Stimulated activated naive B cell treated with anti-CD40 and anti-IgM and Interleukin-4, amounts not matched to agents 10 μg/mL and 1 μg/mL and 100 μg/mL, for 72 hours (primary cell): ENCODE data around the gene TTC7B.

Experiments used
- ATAC-seq, 2 donors: fragments of 150-1000 bp; cut with Tn5 transposase; replicated peaks; 2 replicates each; pipeline ENCODE4 v1.10.0; 2021; ENCODE audit warnings: moderate library complexity in 1 of 2
- DNase-seq: peaks from one replicate; pipeline ENCODE4 v3.0.0; 2021
- H3K27ac Mint-ChIP-seq: one replicate; pipeline ENCODE4 v1.8.0; 2022; ENCODE audit warnings: mild to moderate bottlenecking, mixed read lengths
- H3K27me3 Mint-ChIP-seq, 2 donors: one replicate each; pipeline ENCODE4 v1.8.0; 2022; ENCODE audit warnings: mixed read lengths in 2 of 2
- H3K36me3 Mint-ChIP-seq, 2 donors: one replicate each; pipeline ENCODE4 v1.8.0; 2022; ENCODE audit warnings: mixed read lengths in 2 of 2, mild to moderate bottlenecking in 1 of 2
- H3K4me1 Mint-ChIP-seq, 2 donors: one replicate each; pipeline ENCODE4 v1.8.0; 2022; ENCODE audit warnings: mixed read lengths in 2 of 2, mild to moderate bottlenecking in 1 of 2
- H3K4me3 Mint-ChIP-seq, 2 donors: one replicate each; pipeline ENCODE4 v1.8.0; 2022; ENCODE audit warnings: mild to moderate bottlenecking in 2 of 2, mixed read lengths in 2 of 2, moderate library complexity in 1 of 2
- H3K9me3 Mint-ChIP-seq, 2 donors: one replicate each; pipeline ENCODE4 v1.8.0; 2022; ENCODE audit warnings: mixed read lengths in 2 of 2, mild to moderate bottlenecking in 1 of 2

TTC7B gene

GRCh38 chr14:90587918-90588317, 228.3 kb downstream of the TTC7B start:
- no peak for DNase-seq
- Mint-ChIP-seq H3K27ac (no peak overlapping the region), H3K4me3 (no peak overlapping the region), H3K36me3 (no peaks in the 10 kb centered on the region), H3K27me3 (no peaks in the 10 kb centered on the region), H3K9me3 (no peaks in the 10 kb centered on the region), H3K4me1 (no peaks in the 10 kb centered on the region)
- ATAC-seq, result no peak

DNA sequence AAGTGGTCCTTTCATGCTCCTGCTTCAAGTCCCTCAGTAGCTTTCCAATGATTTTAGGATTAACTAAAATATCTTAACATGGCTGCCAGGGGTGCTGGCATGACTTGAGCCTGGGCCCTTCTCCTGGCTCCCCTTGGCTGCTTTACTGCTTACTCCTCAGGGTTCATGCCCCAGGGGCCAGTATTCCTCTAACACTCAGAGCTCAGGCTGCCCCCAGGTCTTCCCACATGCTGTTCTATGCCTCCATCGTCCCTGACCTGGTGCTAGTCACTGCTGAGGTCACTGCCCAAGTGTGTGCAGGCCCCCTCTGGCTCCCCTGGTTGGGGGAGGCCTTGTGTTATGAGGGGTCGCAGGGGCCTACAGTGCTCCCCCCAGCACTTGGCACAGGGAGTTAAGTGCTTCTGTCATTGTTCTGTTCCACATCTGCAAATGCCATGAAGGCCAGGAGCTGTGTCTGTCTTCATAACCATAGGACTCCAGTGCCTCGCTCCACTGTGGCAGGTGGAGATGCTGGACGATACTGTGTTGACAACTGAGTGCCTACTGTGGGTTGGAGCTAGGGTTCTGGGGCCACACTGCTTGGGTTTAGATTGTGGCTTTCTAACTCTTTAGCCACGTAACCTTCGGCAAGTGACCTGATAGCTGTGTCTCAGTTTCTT, 228.8 kb downstream of the TTC7B start:
- ATAC-seq, result no peak

DNA sequence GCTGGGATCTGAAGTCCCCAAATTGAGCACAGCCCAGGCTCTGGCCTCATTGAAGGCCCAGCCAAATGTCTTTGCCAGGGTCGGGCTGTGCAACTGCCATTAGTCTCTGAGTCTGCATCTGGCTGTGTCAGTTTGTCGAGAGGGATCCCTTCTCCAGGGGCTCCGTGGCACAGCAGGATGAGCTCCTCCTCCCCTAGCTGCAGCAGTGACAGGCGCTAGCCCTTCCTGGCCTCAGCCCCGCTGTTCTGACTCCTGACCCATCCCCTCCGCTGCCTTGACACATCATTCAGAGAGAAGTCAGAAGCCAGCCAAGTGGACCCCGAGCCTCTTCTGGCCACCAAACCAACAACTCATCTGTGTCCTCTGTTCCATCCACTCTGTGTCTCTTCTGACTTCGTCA, 231.1 kb downstream of the TTC7B start:
- Mint-ChIP-seq H3K4me3 (no peak overlapping the region), H3K27me3 (no peaks in the 10 kb centered on the region), H3K27ac (no peak overlapping the region), H3K36me3 (no peaks in the 10 kb centered on the region), H3K9me3 (no peaks in the 10 kb centered on the region), H3K4me1 (no peaks in the 10 kb centered on the region)
- DNase-seq (no peak), ATAC-seq (no peak)

More for the DNA sequence above, 228.8 kb downstream of the TTC7B start:
- Mint-ChIP-seq H3K4me1 (no peaks in the 10 kb centered on the region), H3K36me3 (no peaks in the 10 kb centered on the region), H3K27me3 (no peaks in the 10 kb centered on the region), H3K27ac (no peak overlapping the region), H3K4me3 (no peak overlapping the region), H3K9me3 (no peaks in the 10 kb centered on the region)
- no peak for DNase-seq

- no peak overlapping the region for H3K4me3 Mint-ChIP-seq
- no peak overlapping the region for H3K27ac Mint-ChIP-seq
Observed at GRCh38 chr14:90583916-90584605, 232.2 kb downstream of the TTC7B start.

GRCh38 chr14:90583427-90583826, 232.8 kb downstream of the TTC7B start:
- Mint-ChIP-seq H3K9me3 (no peaks in the 10 kb centered on the region), H3K4me3 (no peak overlapping the region), H3K36me3 (no peaks in the 10 kb centered on the region), H3K27ac (no peak overlapping the region), H3K4me1 (no peaks in the 10 kb centered on the region), H3K27me3 (no peaks in the 10 kb centered on the region)
- ATAC-seq (no peak), DNase-seq (no peak)

More at GRCh38 chr14:90583916-90584605, 232.2 kb downstream of the TTC7B start:
- Mint-ChIP-seq H3K9me3 (no peaks in the 10 kb centered on the region), H3K36me3 (no peaks in the 10 kb centered on the region), H3K27me3 (no peaks in the 10 kb centered on the region), H3K4me1 (no peaks in the 10 kb centered on the region)
- DNase-seq (no peak), ATAC-seq (no peak)

DNA sequence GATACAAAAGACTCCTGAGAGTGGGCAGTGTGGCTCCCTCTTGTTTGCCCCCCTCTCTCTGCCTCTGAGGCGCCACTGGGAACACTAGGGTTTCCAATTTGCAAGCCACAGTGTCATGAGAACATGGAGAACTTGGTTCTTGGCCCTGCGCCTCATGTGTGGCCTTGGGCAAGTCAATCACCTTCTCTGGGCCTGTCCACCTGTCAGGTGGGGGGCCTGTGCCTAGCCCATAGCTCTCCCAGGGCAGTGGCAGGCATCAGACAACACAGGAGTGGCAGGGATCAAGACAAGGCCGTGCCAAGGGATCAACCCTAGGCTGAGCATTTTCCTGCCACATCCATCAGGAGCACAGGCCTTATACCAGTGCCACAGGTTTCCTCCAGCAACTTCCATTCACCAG, 234.1 kb downstream of the TTC7B start:
- H3K27me3 Mint-ChIP-seq, result no peaks in the 10 kb centered on the region
- DNase-seq, result no peak
- no peaks in the 10 kb centered on the region for H3K36me3 Mint-ChIP-seq
- H3K4me1 Mint-ChIP-seq, result no peaks in the 10 kb centered on the region
- no peak for ATAC-seq
- no peak overlapping the region for H3K4me3 Mint-ChIP-seq
- no peak overlapping the region for H3K27ac Mint-ChIP-seq
- H3K9me3 Mint-ChIP-seq, result no peaks in the 10 kb centered on the region

DNA sequence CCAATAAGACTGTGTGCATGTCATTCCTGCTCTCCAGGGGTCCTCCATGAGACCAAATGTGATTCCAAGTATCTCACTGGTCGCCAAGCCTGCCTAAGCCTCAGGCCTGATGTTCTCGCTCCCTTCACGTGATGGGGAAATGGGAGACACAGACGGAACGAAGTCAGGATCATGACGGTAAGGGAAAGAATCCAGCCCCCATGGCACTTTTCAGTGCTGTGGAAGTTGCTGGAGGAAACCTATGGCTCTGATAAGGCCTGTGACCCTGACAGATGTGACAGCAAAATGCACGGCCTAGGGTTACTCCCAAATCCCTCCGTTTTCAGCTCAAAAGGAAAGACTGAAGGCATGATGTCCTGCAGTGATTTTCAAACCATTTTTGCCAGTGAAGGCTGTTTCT, 234.5 kb downstream of the TTC7B start:
- no peak overlapping the region for H3K4me3 Mint-ChIP-seq
- H3K9me3 Mint-ChIP-seq, result no peaks in the 10 kb centered on the region

DNA sequence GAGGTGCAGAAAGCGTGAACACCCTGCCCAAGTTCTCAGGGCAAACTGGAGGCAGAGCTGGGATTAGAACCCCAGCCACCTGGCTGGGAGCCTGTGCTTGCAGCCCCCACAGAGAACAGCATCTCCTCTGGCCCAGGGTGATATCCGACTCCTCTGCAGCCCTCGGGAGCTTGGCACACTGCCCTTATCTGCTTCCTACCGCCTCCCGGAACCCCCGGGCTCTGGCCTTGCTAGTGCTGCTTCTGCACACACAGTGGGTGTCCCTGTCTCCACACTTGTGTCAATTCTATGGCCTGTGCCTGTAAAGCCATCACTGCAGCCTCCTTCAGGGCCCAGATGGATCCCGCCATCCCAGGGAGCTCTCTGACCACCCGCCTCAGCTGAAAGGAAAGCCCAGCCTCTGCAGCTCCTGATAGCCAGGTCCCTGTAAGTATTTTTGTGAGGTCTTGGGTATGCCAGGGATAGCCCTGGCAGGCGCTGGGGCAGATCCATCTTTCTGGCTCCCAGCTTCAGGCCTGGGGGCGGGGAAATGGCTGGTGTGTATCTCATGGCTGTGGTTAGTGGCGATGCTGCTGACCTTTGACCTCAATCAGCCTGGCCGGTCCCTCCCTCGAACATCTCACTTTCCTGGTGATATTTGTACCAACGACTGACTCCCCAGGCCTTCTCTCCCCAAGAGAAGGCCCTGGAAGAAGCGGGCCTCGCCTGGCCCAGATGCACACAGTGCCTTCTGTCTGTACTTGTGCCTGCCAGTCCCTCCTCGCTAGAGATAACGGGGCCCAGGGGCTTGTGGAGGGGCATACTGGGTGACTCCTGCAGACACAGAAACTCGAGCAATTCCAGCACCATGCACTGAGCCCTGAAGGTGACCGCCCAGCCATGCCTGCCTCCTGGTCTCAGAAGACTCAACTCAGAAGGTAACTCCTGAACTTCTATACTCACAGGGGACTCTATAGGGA, 235.6 kb downstream of the TTC7B start:
- H3K4me3 Mint-ChIP-seq, result no peak overlapping the region
- H3K4me1 Mint-ChIP-seq, result no peaks in the 10 kb centered on the region
- ATAC-seq (no peak), DNase-seq (no peak)
- no peaks in the 10 kb centered on the region for H3K27me3 Mint-ChIP-seq
- H3K36me3 Mint-ChIP-seq, result no peaks in the 10 kb centered on the region
- no peaks in the 10 kb centered on the region for H3K9me3 Mint-ChIP-seq
- no peak overlapping the region for H3K27ac Mint-ChIP-seq

More for the DNA sequence above, 234.5 kb downstream of the TTC7B start:
- ATAC-seq (no peak), DNase-seq (no peak)
- Mint-ChIP-seq H3K36me3 (no peaks in the 10 kb centered on the region), H3K4me1 (no peaks in the 10 kb centered on the region), H3K27ac (no peak overlapping the region), H3K27me3 (no peaks in the 10 kb centered on the region)

GRCh38 chr14:90579816-90580215, 236.4 kb downstream of the TTC7B start:
- no peak overlapping the region for H3K27ac Mint-ChIP-seq
- H3K9me3 Mint-ChIP-seq, result no peaks in the 10 kb centered on the region
- ATAC-seq, result no peak

GRCh38 chr14:90579088-90579487, 237.1 kb downstream of the TTC7B start:
- Mint-ChIP-seq H3K9me3 (no peaks in the 10 kb centered on the region), H3K4me3 (no peak overlapping the region), H3K27me3 (no peaks in the 10 kb centered on the region), H3K4me1 (no peaks in the 10 kb centered on the region), H3K36me3 (no peaks in the 10 kb centered on the region), H3K27ac (no peak overlapping the region)
- DNase-seq, result no peak
- no peak for ATAC-seq

More at GRCh38 chr14:90579816-90580215, 236.4 kb downstream of the TTC7B start:
- H3K4me3 Mint-ChIP-seq, result no peak overlapping the region
- DNase-seq, result no peak
- no peaks in the 10 kb centered on the region for H3K36me3 Mint-ChIP-seq
- H3K27me3 Mint-ChIP-seq, result no peaks in the 10 kb centered on the region
- no peaks in the 10 kb centered on the region for H3K4me1 Mint-ChIP-seq

DNA sequence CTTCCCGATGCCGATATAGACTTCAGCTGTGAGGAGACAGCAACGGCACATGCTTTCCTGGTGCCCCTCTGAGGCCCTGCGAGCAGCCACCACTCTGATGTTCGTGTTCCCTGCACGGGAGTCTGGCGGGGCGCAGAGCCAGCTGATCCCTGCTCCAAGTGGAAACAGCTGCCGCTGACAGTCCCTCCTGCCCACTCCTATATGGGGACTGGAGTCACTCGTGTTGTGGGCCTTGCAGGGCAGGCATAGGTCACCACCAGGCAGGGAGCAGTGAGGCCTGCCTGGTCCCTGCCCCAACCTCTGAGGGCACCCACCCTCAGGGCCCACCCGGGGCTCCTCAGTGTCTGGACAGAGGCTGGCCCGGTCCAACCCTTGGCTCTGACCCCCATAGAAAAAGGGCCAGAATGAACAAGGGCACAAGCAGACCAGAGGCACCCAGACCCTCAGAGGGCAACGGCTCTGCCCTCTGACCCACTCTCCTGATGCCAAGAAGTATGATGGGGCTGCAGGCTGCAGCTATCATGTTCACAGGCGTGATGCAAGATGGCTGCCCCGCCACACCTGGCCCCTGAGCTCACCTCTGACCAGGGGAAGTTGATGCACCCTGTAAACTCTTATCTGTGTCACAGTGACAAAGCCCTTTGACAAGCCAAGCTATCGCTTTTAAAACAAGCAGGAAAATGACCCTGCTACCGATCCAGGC, 237.8 kb downstream of the TTC7B start:
- Mint-ChIP-seq H3K9me3 (no peaks in the 10 kb centered on the region), H3K27ac (no peak overlapping the region), H3K4me3 (no peak overlapping the region), H3K36me3 (no peaks in the 10 kb centered on the region), H3K4me1 (no peaks in the 10 kb centered on the region), H3K27me3 (no peaks in the 10 kb centered on the region)
- no peak for DNase-seq
- ATAC-seq, result no peak

DNA sequence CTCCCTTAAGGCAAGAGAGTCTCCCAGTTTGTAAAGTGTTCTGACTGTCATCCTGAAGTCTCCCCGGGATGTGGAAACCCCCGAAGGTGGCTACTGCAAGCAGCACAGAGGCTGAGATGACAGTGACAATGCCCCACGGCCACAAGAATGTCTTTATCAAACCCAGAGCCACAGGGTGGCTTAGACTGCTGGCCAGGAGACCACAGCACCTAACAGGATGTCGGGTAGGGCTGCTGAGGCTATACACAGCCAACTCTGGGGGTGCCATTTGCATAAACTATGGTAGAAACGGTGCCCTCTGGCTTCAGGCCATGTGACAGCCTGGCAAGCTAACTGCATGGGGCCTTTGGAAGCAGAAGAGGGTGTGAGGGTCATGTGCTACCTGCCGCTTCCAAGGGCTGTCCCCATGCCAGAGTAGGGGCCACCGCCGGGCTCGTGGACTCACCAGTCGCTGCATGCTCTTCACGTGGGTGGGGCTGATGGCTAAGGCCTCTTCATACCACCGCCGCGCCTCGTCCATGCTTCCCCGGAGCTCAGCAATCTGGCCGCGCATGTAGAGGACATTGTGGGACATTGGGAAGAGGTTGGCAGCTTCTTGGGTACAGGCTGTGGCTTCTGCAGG, 238.5 kb downstream of the TTC7B start:
- H3K36me3 Mint-ChIP-seq, result no peaks in the 10 kb centered on the region
- no peaks in the 10 kb centered on the region for H3K9me3 Mint-ChIP-seq
- no peak overlapping the region for H3K4me3 Mint-ChIP-seq
- no peaks in the 10 kb centered on the region for H3K4me1 Mint-ChIP-seq
- ATAC-seq, result no peak
- no peak for DNase-seq
- H3K27ac Mint-ChIP-seq, result no peak overlapping the region
- H3K27me3 Mint-ChIP-seq, result no peaks in the 10 kb centered on the region

- no peak overlapping the region for H3K27ac Mint-ChIP-seq
- DNase-seq (no peak), ATAC-seq (no peak)
- H3K9me3 Mint-ChIP-seq, result no peaks in the 10 kb centered on the region
- no peak overlapping the region for H3K4me3 Mint-ChIP-seq
- H3K36me3 Mint-ChIP-seq, result no peaks in the 10 kb centered on the region
- no peaks in the 10 kb centered on the region for H3K27me3 Mint-ChIP-seq
- H3K4me1 Mint-ChIP-seq, result no peaks in the 10 kb centered on the region
Observed at GRCh38 chr14:90576981-90577660, 239.1 kb downstream of the TTC7B start.
